GM21737 (cell line): ENCODE results near the gene DLX2.

Source experiments
- ATAC-seq: cut with Tn5 transposase; IDR thresholded peaks from one replicate; pipeline ENCODE4 v1.9.1; 2021; ENCODE audit warnings: mild to moderate bottlenecking, moderate library complexity; ENCODE audit not compliant: unreplicated experiment

The DLX2 gene

GRCh38 chr2:172107690-172108586 is 5.2 kb upstream of the DLX2 start:
- ATAC-seq, result no peak

GRCh38 chr2:172106108-172106961 is 3.6 kb upstream of the DLX2 start:
- ATAC-seq, result no peak

DNA sequence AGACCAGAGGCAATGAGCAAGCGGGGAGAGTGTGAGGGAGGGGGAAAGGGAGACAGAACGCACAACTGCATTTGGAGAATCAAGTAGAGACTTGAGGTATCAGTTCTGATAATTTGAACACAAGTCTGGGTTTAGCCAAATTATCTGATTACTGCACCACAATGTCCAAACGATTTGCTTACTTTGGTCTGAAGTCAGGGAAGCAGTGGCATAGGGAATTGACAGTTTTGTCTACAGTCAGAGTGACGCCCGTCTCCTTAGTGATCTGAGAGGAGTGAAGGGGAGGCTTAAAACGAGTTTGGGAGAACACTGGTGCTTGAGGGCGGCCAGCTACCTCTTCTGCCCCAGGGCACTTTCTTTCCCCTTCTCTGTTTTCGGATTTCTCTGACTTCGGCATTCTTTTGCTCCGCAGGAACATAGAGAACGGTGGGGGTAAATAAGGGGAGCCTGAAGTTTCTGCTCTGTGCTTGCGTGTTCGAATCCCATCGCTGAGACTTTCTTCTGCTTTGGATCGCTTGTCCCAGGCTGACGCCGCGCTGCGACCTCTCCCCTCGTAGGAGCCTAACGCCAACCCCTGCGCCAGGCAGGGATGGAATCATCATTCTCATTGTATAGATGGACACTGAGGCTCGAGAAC is 2.9 kb upstream of the DLX2 start:
- no peak for ATAC-seq

- ATAC-seq, result no peak
Measured at GRCh38 chr2:172103471-172104272, 972 bp upstream of the DLX2 start.

DNA sequence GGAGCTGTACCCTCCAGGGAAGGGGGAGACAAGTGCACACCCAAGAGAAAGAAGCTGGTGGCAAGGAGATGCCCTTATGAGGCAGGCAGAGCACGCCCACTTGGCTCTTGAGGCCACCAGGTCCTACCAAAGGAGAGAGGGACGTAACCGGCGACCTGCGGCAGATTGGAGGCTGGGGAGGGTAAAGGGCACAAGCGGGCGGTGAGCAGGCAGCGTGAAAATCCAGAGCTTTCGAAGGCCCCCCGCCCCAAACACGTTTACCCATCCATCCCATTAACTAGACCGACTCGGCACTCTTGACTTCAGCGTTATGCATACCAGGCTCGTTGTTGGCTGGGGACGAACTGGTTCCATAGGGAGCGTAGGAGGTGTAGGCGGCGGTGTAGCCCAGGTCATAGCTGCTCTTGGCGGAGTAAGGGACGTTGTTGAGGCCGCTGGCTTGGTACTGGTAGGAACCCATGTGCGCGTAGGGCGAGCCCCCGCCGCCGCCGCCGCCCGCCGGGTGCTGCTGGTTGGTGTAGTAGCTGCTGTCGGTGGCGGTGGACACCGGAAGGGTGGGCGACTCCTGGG is 794 bp downstream of the DLX2 start:
- peak; percentile 3 for ATAC-seq

GRCh38 chr2:172100935-172101820 is 1.5 kb downstream of the DLX2 start:
- ATAC-seq, result no peak

DNA sequence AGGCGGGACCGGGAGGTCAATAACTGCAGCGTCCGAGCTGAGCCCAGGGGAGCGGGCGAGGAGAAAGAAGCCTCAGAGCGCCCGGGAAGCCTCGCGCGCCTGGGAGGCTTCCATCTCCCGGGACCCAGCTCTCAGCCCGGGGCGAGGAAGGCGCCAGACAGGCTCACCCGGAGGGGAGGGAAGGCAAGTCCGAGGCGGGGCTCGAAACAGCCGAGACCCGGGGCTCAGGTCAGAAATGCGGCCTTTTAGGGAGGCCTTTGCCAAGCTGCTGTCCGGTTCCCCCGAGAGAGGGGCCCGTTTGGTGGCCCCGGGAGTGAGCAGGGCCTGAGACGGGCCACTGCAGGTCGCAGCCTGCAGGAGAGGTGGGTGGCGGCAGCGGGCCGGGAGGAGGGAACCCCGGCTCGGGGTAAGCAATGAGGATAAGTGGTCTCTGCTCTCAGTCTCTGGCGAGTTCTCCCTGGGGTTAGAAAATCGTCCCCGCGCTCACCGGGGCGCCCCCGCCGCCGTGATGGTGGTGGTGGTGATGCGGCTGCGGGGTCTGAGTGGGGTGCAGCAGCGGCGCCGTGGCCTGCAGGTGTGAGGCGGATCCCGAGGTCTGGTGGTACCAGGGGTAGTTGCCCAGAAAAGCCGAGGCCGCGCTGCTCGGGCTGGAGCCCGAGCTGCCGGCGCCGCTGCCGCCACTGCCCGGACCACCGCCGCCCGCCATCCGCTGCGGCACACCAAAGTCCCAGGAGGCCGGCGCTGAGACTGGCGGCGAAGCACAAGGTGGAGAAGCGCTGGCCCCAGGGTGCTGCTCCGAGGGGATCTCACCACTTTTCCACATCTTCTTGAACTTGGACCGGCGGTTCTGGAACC is 2.4 kb downstream of the DLX2 start:
- no peak for ATAC-seq

DNA sequence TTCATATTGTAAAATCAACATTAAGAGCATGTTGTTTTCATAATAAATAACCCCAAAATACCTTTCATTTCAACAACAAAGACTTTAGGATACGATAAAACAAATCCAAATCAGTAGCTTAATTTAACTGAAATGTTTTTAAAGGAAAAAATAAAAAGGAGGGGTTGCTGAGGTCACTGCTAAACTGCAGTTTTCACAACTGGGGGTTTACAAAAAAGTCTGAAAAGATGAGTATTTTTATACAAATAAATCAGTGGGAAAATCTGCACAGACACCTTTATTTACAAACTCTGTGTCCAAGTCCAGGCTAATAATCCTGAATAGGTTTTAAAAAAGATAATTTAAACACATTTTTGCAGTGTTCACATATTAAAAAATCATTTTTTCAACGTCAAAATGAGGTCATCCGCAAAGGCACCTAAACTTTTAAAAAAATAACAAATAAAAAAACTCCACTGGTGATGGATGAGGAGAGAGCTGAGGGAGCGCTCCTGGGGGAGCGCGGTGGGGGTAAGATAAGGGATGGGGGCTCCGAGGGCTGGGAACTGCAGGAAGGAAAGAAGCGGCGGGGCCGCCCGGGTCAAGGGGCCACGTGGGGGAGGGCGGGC is 3.1 kb downstream of the DLX2 start:
- no peak for ATAC-seq

DNA sequence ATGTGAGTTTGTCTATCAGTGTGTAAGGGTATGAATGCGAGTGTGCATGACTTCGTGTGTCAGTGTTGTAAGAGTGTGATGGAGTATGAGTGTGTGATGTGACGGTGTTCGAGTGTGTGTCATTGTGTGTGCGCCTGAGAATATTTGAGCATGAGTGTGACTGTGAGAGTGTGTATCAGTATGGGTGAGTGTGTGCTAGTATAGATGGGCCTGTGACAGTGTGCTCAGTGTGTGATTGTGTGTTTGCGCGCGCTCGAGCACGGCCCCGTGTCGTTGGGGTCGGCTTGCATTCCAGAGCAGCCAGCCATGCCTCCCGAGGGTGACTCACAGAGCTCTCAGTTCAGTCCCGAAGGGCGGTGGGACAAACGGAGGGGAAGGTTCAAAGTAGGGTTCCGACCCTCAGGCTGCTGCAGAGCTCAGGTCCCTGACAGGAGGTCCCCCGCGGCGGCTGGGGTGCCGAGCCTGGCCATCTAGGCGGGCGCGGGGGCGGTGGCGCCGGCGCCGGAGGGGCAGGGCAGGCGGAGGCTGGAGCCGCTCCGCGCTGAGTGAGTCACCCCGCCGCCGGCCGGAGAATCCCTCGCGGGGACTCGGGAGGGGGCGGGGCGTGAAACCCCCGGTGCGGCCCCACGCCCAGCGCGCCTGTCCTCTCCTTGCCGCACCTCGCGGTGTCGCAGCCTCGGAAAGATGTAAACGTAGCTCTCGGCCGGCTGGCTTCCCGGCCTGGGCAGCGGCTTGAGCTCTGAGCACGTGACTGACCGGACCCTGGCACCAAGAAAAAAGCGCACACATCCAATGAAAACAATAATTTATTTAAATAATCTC is 3.8 kb downstream of the DLX2 start:
- no peak for ATAC-seq

DNA sequence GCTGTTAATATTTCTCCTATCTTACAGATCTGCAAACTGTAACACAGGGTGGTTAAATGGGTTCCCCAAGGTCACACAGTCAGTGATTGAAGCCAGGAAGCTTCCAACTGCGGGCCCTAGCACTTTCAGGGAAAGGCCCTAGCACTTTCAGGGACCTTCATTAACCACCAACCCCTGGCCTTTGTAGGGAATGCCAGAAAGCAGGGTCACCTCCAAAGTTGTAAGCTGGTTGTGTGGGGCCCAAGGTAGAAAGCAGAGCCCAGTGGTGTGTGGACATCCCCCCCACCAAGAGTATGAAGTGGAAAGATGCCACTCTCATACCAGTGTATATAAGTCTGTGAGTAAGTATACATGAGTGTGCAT is 4.4 kb downstream of the DLX2 start:
- ATAC-seq, result no peak

DNA sequence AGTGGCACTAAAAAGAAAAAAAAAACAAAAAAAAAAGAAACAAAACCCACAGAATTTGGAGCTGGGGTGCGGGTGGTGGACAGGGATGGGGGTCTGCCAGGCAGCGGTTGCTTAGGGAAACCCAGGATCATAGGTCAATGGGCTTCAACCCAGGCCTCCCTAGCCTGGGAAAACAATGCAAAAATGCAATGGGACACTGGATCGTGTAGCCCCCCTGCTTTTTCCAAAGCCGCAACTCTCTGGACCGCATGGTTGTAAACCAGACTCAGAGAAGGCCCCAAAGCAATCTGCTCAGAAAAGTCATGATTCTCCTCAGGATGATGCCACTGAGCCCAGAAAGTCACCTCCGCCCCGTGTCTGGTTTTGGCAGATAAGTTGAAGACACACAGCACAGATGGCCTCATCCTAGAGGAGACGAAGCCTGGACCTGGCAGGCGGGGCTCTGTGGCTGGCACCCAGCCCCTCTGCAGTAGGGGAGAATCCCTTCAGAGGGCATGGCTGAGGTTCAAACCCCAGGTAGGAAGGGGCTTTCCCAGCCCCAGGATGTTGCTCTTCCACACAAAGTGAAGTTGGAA is 5.1 kb downstream of the DLX2 start:
- no peak for ATAC-seq

GRCh38 chr2:172096626-172097547 is 5.8 kb downstream of the DLX2 start:
- no peak for ATAC-seq

GRCh38 chr2:172095905-172096625 is 6.6 kb downstream of the DLX2 start:
- ATAC-seq, result no peak

- ATAC-seq, result no peak
Measured at GRCh38 chr2:172095146-172095904, 7.4 kb downstream of the DLX2 start.
